HG02759 (cell line): ENCODE measurements around the gene LYL1.

ENCODE experiments used
- ATAC-seq: cut with Tn5 transposase; IDR thresholded peaks from one replicate; pipeline ENCODE4 v1.9.1; 2021; ENCODE audit warnings: mild to moderate bottlenecking, moderate library complexity; ENCODE audit not compliant: unreplicated experiment

The LYL1 gene

GRCh38 chr19:13094771-13095392, 7.8 kb downstream of the LYL1 start:
- no peak for ATAC-seq

GRCh38 chr19:13094106-13094504, 8.6 kb downstream of the LYL1 start:
- no peak for ATAC-seq

- ATAC-seq, result peak; percentile 56
Observed at GRCh38 chr19:13093407-13094105, 9.1 kb downstream of the LYL1 start.

GRCh38 chr19:13092606-13093235, 9.9 kb downstream of the LYL1 start:
- ATAC-seq, result no peak

- no peak for ATAC-seq
Observed at GRCh38 chr19:13092158-13092543, 10.5 kb downstream of the LYL1 start.

- no peak for ATAC-seq
Observed at GRCh38 chr19:13091400-13092157, 11.1 kb downstream of the LYL1 start.

- no peak for ATAC-seq
Observed at GRCh38 chr19:13090511-13091231, 12.0 kb downstream of the LYL1 start.

GRCh38 chr19:13089857-13090507, 12.7 kb downstream of the LYL1 start:
- ATAC-seq, result no peak

- ATAC-seq, result no peak
Observed at GRCh38 chr19:13089139-13089856, 13.4 kb downstream of the LYL1 start.

GRCh38 chr19:13087795-13088537, 14.7 kb downstream of the LYL1 start:
- no peak for ATAC-seq

- no peak for ATAC-seq
Observed at GRCh38 chr19:13087295-13087694, 15.4 kb downstream of the LYL1 start.

- no peak for ATAC-seq
Observed at GRCh38 chr19:13086341-13086740, 16.3 kb downstream of the LYL1 start.

GRCh38 chr19:13085666-13086065, 17.0 kb downstream of the LYL1 start:
- no peak for ATAC-seq

GRCh38 chr19:13083627-13084026, 19.0 kb downstream of the LYL1 start:
- ATAC-seq, result no peak

GRCh38 chr19:13083008-13083404, 19.7 kb downstream of the LYL1 start:
- ATAC-seq, result no peak

- ATAC-seq, result no peak
Observed at GRCh38 chr19:13082192-13083007, 20.3 kb downstream of the LYL1 start.

- no peak for ATAC-seq
Observed at GRCh38 chr19:13079542-13079986, 23.1 kb downstream of the LYL1 start.

- ATAC-seq, result no peak
Observed at GRCh38 chr19:13078897-13079541, 23.6 kb downstream of the LYL1 start.
